ENCODE measurements around the gene TBCD.

Gene TBCD

GRCh38 chr17:82882715-82883418 lies 131.0 kb downstream of the TBCD start:
- ChIA-PET POLR2A (no interaction called here), CTCF (no interaction called here)
- TF ChIP-seq ARNT (IDR thresholded peaks at IDR 0.05), result no peak
- TF ChIP-seq FOXA1 (IDR thresholded peaks at IDR 0.05), result no peak
- TF ChIP-seq FOXK2 (IDR thresholded peaks at IDR 0.05), result no peak
- no peak for DNase-seq (ENCODE audit: extremely low spot score)

DNA sequence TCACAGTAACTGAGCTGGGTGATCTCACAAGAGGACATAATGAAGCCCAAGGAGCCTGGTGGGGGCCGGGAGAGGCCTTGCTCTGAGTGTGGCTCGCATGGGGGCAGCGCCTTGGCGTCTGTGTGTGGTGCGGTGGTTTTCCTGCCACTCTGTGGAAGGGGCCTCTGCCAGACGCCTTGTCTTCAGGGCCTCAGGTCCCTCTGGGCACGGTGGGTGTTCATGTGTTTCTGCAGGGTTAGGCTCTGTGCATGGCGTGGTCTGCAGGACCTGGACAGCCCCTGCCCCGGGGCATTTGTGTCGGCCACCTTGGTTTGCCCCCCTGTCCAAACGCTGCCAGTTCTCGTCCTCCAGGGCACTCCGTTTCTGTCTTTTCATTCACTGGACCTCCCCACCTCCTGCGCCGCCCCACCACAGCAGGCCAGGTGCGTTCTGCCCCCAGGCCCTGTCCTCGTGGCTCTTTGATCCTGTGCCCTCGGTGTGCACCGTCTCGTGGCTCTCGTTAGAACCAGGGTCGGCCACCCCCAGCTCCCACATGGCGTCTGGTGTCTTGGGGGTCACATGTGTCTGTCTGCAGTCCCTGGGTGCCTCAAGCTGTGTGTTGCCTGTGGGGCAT lies 131.7 kb downstream of the TBCD start:
- POLR2A ChIA-PET, result no interaction called here
- CTCF ChIA-PET, result no interaction called here
- TF ChIP-seq ELF4 (IDR thresholded peaks at IDR 0.05) (no peak), SP1 (IDR thresholded peaks at IDR 0.05) (no peak), CTBP1 (IDR thresholded peaks at IDR 0.05; ENCODE audit: borderline replicate concordance) (no peak), SUZ12 (IDR thresholded peaks at IDR 0.05) (no peak), NFRKB (IDR thresholded peaks at IDR 0.05) (no peak), FOXA1 (IDR thresholded peaks at IDR 0.05) (no peak), HDGF (IDR thresholded peaks at IDR 0.05; ENCODE audit: borderline replicate concordance) (no peak), FOXK2 (IDR thresholded peaks at IDR 0.05) (no peak)
- TF ChIP-seq, protein P1, sequence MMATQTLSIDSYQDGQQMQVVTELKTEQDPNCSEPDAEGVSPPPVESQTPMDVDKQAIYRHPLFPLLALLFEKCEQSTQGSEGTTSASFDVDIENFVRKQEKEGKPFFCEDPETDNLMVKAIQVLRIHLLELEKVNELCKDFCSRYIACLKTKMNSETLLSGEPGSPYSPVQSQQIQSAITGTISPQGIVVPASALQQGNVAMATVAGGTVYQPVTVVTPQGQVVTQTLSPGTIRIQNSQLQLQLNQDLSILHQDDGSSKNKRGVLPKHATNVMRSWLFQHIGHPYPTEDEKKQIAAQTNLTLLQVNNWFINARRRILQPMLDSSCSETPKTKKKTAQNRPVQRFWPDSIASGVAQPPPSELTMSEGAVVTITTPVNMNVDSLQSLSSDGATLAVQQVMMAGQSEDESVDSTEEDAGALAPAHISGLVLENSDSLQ (IDR thresholded peaks at IDR 0.05), result no peak
- no peak for DNase-seq (ENCODE audit: extremely low spot score)

DNA sequence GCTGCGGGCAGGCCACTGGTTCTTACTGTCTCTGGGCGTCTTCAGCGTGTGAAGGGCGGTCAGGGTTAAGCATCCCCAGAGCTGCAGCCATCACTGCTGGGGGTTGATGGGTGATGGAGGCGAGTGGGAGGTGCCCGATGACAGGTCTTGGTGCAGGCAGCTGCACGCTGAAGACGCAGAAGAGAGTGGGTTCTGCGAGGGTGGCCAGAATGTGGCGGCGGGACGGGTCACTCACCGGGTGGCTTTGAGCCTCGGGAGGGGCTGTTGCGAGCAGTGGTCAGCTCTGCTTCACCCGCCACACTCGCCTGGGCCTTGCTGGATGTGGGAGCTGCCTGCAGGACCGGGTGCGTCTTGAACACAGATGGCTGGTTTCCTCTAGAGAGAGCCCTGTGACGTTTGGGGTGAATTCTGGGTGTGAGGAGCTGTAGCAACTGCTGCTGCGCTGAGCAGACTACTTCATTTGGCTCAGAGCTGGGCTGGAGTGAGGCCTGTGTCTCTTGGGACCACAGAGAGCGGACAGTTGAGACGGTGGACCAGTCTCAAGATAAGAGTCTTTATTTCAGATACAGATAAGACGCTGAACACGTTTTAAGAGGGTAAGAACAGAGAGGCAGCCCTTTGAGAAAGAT lies 132.6 kb downstream of the TBCD start:
- CTCF ChIA-PET, result interaction anchor here (0.6 kb wide), 1 partner anchor 23 kb away, joined by 4 read pairs; no protein-coding TSS in a partner anchor
- no peak for DNase-seq (ENCODE audit: extremely low spot score)
- POLR2A ChIA-PET, result interaction anchor here (1.1 to 1.6 kb wide), 3 partner anchors 8 to 195 kb away, joined by 3 to 10 read pairs (median 3); partner anchors contain the start of gene METRNL
- TF ChIP-seq SUZ12 (IDR thresholded peaks at IDR 0.05), result no peak
- no peak for TF ChIP-seq L3MBTL2 (conservative IDR thresholded peaks at IDR 0.05)
- TF ChIP-seq TARDBP (IDR thresholded peaks at IDR 0.05), result no peak
- TF ChIP-seq ELF4 (IDR thresholded peaks at IDR 0.05), result no peak
- TF ChIP-seq FOXA1 (IDR thresholded peaks at IDR 0.05), result no peak
- TF ChIP-seq ARNT (IDR thresholded peaks at IDR 0.05), result no peak
- TF ChIP-seq CTBP1 (IDR thresholded peaks at IDR 0.05; ENCODE audit: borderline replicate concordance), result no peak

GRCh38 chr17:82884970-82885353 lies 133.1 kb downstream of the TBCD start:
- TF ChIP-seq CTBP1 (IDR thresholded peaks at IDR 0.05; ENCODE audit: borderline replicate concordance) (no peak), L3MBTL2 (conservative IDR thresholded peaks at IDR 0.05) (no peak), ZNF384 (IDR thresholded peaks at IDR 0.05) (no peak), FOXM1 (IDR thresholded peaks at IDR 0.05; ENCODE audit: borderline replicate concordance) (no peak), FOXK2 (IDR thresholded peaks at IDR 0.05) (no peak), SUZ12 (IDR thresholded peaks at IDR 0.05) (no peak), ELF4 (IDR thresholded peaks at IDR 0.05) (no peak), NFRKB (IDR thresholded peaks at IDR 0.05) (no peak), BHLHE40 (IDR thresholded peaks at IDR 0.05; ENCODE audit: borderline replicate concordance) (no peak), ARNT (IDR thresholded peaks at IDR 0.05) (no peak)
- ChIA-PET POLR2A (interaction anchor here (1.1 to 1.6 kb wide), 3 partner anchors 9 to 194 kb away, joined by 3 to 10 read pairs (median 3); partner anchors contain the start of gene METRNL), CTCF (interaction anchor here (1.2 kb wide), 1 partner anchor 30 kb away, joined by 5 read pairs; no protein-coding TSS in a partner anchor)
- no peak for DNase-seq (ENCODE audit: extremely low spot score)

DNA sequence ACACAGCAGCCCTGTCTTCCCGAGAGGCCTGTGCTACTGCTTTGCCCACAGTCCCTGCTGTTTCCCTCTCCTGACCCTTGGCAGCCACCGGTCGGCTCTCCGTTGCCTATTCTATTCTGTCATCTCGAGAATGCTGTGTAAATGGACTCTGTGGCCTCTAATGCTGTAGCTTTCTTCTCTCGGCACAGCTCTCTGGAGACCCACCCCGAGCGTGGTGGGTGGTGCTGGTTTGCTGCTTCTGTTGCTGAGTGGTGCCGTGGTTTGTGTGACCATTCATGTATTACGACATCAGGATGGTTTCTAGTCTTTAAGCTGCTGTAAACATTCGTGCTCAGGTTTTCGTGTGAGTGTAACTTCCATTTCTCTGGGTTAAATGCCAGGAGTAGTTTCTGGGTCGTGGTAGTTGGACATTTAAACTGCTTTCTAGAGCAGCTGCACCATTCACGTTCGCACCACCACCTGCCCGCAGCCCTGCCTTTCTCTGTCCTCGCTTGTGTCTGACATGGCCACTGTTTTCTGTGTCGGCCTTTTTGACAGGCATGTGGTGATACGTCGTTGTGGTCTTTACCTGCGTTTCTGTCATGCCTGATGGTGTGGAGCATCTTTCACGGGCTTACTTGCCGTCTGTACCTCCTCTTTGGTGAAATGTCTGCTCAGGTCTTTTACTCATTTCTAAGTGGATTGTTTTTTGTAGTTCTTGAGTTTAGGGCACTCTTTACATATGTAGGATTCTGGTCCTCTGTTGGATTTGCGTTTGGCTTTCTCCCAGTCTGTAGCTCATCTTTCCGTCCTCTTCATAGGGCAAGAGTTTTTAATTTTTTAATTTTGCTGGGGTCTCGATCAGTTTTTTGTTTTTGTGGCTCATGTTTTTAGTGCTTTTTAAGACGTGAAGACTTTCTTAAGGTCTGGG lies 135.6 kb downstream of the TBCD start:
- no peak for TF ChIP-seq ZNF384 (IDR thresholded peaks at IDR 0.05)
- TF ChIP-seq, protein P1 (IDR thresholded peaks at IDR 0.05), result no peak
- no peak for TF ChIP-seq CTBP1 (IDR thresholded peaks at IDR 0.05; ENCODE audit: borderline replicate concordance)
- TF ChIP-seq FOXM1 (IDR thresholded peaks at IDR 0.05; ENCODE audit: borderline replicate concordance), result no peak
- TF ChIP-seq FOXK2 (IDR thresholded peaks at IDR 0.05), result no peak
- TF ChIP-seq SP1 (IDR thresholded peaks at IDR 0.05), result no peak
- no peak for TF ChIP-seq LEF1 (IDR thresholded peaks at IDR 0.05; ENCODE audit: borderline replicate concordance)
- TF ChIP-seq ARNT (IDR thresholded peaks at IDR 0.05), result no peak
- no peak for TF ChIP-seq ELF4 (IDR thresholded peaks at IDR 0.05)
- no peak for TF ChIP-seq HDGF (IDR thresholded peaks at IDR 0.05; ENCODE audit: borderline replicate concordance)
- TF ChIP-seq BHLHE40 (IDR thresholded peaks at IDR 0.05; ENCODE audit: borderline replicate concordance), result no peak
- no peak for TF ChIP-seq NFRKB (IDR thresholded peaks at IDR 0.05)
- no peak for TF ChIP-seq L3MBTL2 (conservative IDR thresholded peaks at IDR 0.05)
- TF ChIP-seq TARDBP (IDR thresholded peaks at IDR 0.05), result no peak
- no peak for TF ChIP-seq FOXA1 (IDR thresholded peaks at IDR 0.05)
- no peak for TF ChIP-seq SUZ12 (IDR thresholded peaks at IDR 0.05)
- ChIA-PET POLR2A (no interaction called here), CTCF (no interaction called here)
- no peak for DNase-seq (ENCODE audit: extremely low spot score)

Data from HEK293T (cell line).